ENCODE data around the gene RANBP3. TPM values are rescaled to one million over a fixed set of nuclear protein-coding genes. Genes with fewer than 3 reads are reported as not detected.

Gene RANBP3
- polyA plus RNA-seq, 1 of the 3 experiments (the other 2 are of a cell fraction), result 84.0 TPM

DNA sequence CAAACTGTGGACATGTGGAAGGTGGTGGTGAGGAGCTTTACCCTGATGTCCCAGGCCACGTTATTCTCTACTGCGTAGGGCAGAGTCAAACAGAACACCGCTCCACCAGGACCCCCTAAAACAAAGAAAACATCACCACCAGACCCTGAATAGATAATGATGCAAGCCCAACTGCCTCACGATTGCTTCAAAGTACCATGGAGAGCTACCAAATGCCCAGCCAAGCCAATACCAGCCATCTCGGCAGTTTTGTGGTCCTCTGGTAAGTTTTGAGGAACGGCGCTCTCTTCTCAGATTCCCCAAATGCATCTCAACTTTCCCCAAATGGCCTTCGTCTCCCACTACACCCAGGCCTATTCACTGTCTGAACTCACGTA, 5.6 kb downstream of the RANBP3 start:
- H3K79me2 ChIP-seq (ENCODE audit: insufficient read depth), result peaks cover 100% of the 10 kb centered on the region
- peaks cover 23 to 41% of the 10 kb centered on the region in 2 experiments for H3K36me3 ChIP-seq (replicated peaks in 1 of 2; ENCODE audit: control insufficient read depth in 1 of 2, insufficient read depth in 2 of 2, low read length in 1 of 2)
- H3K4me1 ChIP-seq (ENCODE audit: control insufficient read depth in 1 of 2, insufficient read depth in 2 of 2, low read depth in 1 of 2, low read length in 1 of 2), result peaks cover 0 to 27% of the 10 kb centered on the region in 2 experiments; a peak in 2 of 4 replicates
- DNase-seq, result no peak
- CTCF ChIA-PET, result interaction anchor here (0.7 to 3.9 kb wide), 5 partner anchors 13 to 168 kb away, joined by 3 to 18 read pairs (median 4); partner anchors contain the start of gene NRTN
- TF ChIP-seq, protein P1, sequence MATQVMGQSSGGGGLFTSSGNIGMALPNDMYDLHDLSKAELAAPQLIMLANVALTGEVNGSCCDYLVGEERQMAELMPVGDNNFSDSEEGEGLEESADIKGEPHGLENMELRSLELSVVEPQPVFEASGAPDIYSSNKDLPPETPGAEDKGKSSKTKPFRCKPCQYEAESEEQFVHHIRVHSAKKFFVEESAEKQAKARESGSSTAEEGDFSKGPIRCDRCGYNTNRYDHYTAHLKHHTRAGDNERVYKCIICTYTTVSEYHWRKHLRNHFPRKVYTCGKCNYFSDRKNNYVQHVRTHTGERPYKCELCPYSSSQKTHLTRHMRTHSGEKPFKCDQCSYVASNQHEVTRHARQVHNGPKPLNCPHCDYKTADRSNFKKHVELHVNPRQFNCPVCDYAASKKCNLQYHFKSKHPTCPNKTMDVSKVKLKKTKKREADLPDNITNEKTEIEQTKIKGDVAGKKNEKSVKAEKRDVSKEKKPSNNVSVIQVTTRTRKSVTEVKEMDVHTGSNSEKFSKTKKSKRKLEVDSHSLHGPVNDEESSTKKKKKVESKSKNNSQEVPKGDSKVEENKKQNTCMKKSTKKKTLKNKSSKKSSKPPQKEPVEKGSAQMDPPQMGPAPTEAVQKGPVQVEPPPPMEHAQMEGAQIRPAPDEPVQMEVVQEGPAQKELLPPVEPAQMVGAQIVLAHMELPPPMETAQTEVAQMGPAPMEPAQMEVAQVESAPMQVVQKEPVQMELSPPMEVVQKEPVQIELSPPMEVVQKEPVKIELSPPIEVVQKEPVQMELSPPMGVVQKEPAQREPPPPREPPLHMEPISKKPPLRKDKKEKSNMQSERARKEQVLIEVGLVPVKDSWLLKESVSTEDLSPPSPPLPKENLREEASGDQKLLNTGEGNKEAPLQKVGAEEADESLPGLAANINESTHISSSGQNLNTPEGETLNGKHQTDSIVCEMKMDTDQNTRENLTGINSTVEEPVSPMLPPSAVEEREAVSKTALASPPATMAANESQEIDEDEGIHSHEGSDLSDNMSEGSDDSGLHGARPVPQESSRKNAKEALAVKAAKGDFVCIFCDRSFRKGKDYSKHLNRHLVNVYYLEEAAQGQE (IDR thresholded peaks at IDR 0.05; ENCODE audit: low read depth, low read length), result peak; percentile 90
- no peak for TF ChIP-seq RCOR1 (IDR thresholded peaks at IDR 0.05; ENCODE audit: low read length)
- POLR2A ChIA-PET, result no interaction called here
- no peak overlapping the region; a peak in 1 of 4 replicates for H3K27ac ChIP-seq (ENCODE audit: low read depth in 2 of 2, low read length in 1 of 2)
- peaks cover 5% of the 10 kb centered on the region for H3F3A ChIP-seq (replicated peaks; ENCODE audit: insufficient read depth)
- H3K9me2 ChIP-seq, result no peaks in the 10 kb centered on the region
- no peak overlapping the region for H2AFZ ChIP-seq (ENCODE audit: low read depth)
- no peaks in the 10 kb centered on the region for H3K27me3 ChIP-seq (ENCODE audit: insufficient read depth)
- H4K20me1 ChIP-seq (ENCODE audit: insufficient read depth), result peaks cover 89% of the 10 kb centered on the region
- no peak overlapping the region for H3K9ac ChIP-seq
- no peak overlapping the region for H3K4me2 ChIP-seq
- H3K4me3 ChIP-seq (ENCODE audit: low read depth in 2 of 2, low read length in 1 of 2), result no peak overlapping the region
- no peaks in the 10 kb centered on the region for H3K9me3 ChIP-seq
- WGBS (ENCODE audit: low lambda C conversion rate), result 96% methylated on average over 8 of the region's 9 CpGs

DNA sequence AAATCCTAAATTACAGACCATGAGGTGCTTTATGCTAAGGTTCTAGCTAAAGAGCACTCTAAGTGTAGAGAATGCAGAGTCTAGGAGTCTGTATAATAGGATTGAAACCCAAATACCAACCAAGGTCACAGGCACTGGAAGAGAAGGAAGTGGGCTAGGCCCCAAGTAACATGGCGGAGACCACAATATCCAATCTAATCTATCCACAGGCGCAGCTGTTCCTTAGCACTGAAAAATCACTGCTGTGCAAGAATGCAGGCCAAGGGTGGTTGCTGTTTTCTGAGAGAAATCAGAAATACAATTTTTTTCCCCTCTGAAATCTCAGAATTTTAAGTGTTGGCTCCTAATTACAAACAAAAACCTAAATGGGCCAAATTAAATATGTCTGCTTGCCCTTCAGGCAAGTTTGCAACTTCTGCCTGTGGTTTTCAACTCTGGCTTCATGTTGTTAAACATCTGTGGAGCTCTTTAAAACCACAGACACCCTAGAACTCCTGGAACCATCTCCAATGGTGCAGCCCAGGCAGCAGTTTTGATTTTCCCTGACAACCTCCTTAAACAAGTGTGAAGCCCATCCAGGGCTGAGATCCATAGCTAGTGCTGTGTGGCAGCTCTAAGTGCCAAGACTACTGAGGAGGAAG, 6.1 kb downstream of the RANBP3 start:
- Histone ChIP-seq H3K4me2 (no peak overlapping the region), H3K4me1 (ENCODE audit: control insufficient read depth in 1 of 2, insufficient read depth in 2 of 2, low read depth in 1 of 2, low read length in 1 of 2) (peaks cover 0 to 23% of the 10 kb centered on the region in 2 experiments; a peak in 2 of 4 replicates), H3F3A (replicated peaks; ENCODE audit: insufficient read depth) (peaks cover 5% of the 10 kb centered on the region), H3K9me3 (no peaks in the 10 kb centered on the region), H2AFZ (ENCODE audit: low read depth) (no peak overlapping the region), H3K27me3 (ENCODE audit: insufficient read depth) (no peaks in the 10 kb centered on the region), H3K27ac (ENCODE audit: low read depth in 2 of 2, low read length in 1 of 2) (no peak overlapping the region; a peak in 1 of 4 replicates), H3K36me3 (replicated peaks in 1 of 2; ENCODE audit: control insufficient read depth in 1 of 2, insufficient read depth in 2 of 2, low read length in 1 of 2) (peaks cover 23 to 44% of the 10 kb centered on the region in 2 experiments), H3K79me2 (ENCODE audit: insufficient read depth) (peaks cover 100% of the 10 kb centered on the region), H4K20me1 (ENCODE audit: insufficient read depth) (peaks cover 92% of the 10 kb centered on the region), H3K9ac (no peak overlapping the region), H3K4me3 (ENCODE audit: low read depth in 2 of 2, low read length in 1 of 2) (no peak overlapping the region), H3K9me2 (no peaks in the 10 kb centered on the region)
- 100% methylated on average over 2 of the region's 2 CpGs for WGBS (ENCODE audit: low lambda C conversion rate)
- POLR2A ChIA-PET, result no interaction called here
- CTCF ChIA-PET, result interaction anchor here (0.7 to 3.9 kb wide), 6 partner anchors 12 to 168 kb away, joined by 3 to 18 read pairs (median 4); partner anchors contain the start of gene NRTN
- DNase-seq, result no peak
- TF ChIP-seq SMC3 (IDR thresholded peaks at IDR 0.05; ENCODE audit: low read depth, low read length) (no peak), JUND (IDR thresholded peaks at IDR 0.05) (no peak), RCOR1 (IDR thresholded peaks at IDR 0.05; ENCODE audit: low read length) (no peak), GATA2 (CRISPR knock-in tag; IDR thresholded peaks at IDR 0.05) (no peak), MXI1 (IDR thresholded peaks at IDR 0.05; ENCODE audit: low read depth, low read length) (no peak), RFX5 (IDR thresholded peaks at IDR 0.05; ENCODE audit: low read length) (no peak), YY1 (IDR thresholded peaks at IDR 0.05; ENCODE audit: low read depth) (no peak), NRF1 (IDR thresholded peaks at IDR 0.05; ENCODE audit: low read depth, low read length) (no peak), TEAD4 (IDR thresholded peaks at IDR 0.05; ENCODE audit: borderline replicate concordance, insufficient read depth) (no peak), POLR2AphosphoS5 (IDR thresholded peaks at IDR 0.05; ENCODE audit: low read depth, low read length) (no peak), GABPA (IDR thresholded peaks at IDR 0.05; ENCODE audit: low read depth) (no peak), RXRA (IDR thresholded peaks at IDR 0.05; ENCODE audit: borderline replicate concordance, low read depth) (no peak), TCF12 (IDR thresholded peaks at IDR 0.05) (no peak), FOXM1 (IDR thresholded peaks at IDR 0.05; ENCODE audit: low read depth) (no peak)
- TF ChIP-seq, protein P2, sequence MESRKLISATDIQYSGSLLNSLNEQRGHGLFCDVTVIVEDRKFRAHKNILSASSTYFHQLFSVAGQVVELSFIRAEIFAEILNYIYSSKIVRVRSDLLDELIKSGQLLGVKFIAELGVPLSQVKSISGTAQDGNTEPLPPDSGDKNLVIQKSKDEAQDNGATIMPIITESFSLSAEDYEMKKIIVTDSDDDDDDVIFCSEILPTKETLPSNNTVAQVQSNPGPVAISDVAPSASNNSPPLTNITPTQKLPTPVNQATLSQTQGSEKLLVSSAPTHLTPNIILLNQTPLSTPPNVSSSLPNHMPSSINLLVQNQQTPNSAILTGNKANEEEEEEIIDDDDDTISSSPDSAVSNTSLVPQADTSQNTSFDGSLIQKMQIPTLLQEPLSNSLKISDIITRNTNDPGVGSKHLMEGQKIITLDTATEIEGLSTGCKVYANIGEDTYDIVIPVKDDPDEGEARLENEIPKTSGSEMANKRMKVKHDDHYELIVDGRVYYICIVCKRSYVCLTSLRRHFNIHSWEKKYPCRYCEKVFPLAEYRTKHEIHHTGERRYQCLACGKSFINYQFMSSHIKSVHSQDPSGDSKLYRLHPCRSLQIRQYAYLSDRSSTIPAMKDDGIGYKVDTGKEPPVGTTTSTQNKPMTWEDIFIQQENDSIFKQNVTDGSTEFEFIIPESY (IDR thresholded peaks at IDR 0.05; ENCODE audit: borderline replicate concordance, low read depth), result no peak
- TF ChIP-seq, protein P1 (IDR thresholded peaks at IDR 0.05; ENCODE audit: low read depth, low read length), result no peak
- TF ChIP-seq, protein P3, sequence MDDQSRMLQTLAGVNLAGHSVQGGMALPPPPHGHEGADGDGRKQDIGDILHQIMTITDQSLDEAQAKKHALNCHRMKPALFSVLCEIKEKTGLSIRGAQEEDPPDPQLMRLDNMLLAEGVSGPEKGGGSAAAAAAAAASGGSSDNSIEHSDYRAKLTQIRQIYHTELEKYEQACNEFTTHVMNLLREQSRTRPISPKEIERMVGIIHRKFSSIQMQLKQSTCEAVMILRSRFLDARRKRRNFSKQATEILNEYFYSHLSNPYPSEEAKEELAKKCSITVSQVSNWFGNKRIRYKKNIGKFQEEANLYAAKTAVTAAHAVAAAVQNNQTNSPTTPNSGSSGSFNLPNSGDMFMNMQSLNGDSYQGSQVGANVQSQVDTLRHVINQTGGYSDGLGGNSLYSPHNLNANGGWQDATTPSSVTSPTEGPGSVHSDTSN (IDR thresholded peaks at IDR 0.05), result no peak
